HG02884 (cell line): ENCODE measurements around the gene RUNX2.

ENCODE experiments used
- ATAC-seq: cut with Tn5 transposase; IDR thresholded peaks from one replicate; pipeline ENCODE4 v1.9.1; 2021; ENCODE audit warnings: mild to moderate bottlenecking, moderate library complexity; ENCODE audit not compliant: unreplicated experiment

Gene RUNX2

GRCh38 chr6:45637056-45637455 is 308.9 kb downstream of the RUNX2 start:
- ATAC-seq, result no peak

- no peak for ATAC-seq
Measured at GRCh38 chr6:45637611-45638257, 309.6 kb downstream of the RUNX2 start.

GRCh38 chr6:45640081-45640491 is 312.0 kb downstream of the RUNX2 start:
- no peak for ATAC-seq

- ATAC-seq, result no peak
Measured at GRCh38 chr6:45640811-45641210, 312.7 kb downstream of the RUNX2 start.

GRCh38 chr6:45642331-45643125 is 314.4 kb downstream of the RUNX2 start:
- ATAC-seq, result no peak

GRCh38 chr6:45643126-45643525 is 315.0 kb downstream of the RUNX2 start:
- ATAC-seq, result no peak

- ATAC-seq, result no peak
Measured at GRCh38 chr6:45644720-45645119, 316.6 kb downstream of the RUNX2 start.

GRCh38 chr6:45645302-45645701 is 317.2 kb downstream of the RUNX2 start:
- ATAC-seq, result no peak

GRCh38 chr6:45647341-45648261 is 319.5 kb downstream of the RUNX2 start:
- ATAC-seq, result no peak

- no peak for ATAC-seq
Measured at GRCh38 chr6:45648262-45648620, 320.1 kb downstream of the RUNX2 start.

- ATAC-seq, result no peak
Measured at GRCh38 chr6:45650524-45651135, 322.5 kb downstream of the RUNX2 start.

GRCh38 chr6:45651301-45651700 is 323.2 kb downstream of the RUNX2 start:
- ATAC-seq, result no peak

- no peak for ATAC-seq
Measured at GRCh38 chr6:45652416-45652815, 324.3 kb downstream of the RUNX2 start.

- no peak for ATAC-seq
Measured at GRCh38 chr6:45653117-45653883, 325.2 kb downstream of the RUNX2 start.

GRCh38 chr6:45654673-45655072 is 326.5 kb downstream of the RUNX2 start:
- ATAC-seq, result no peak

- ATAC-seq, result no peak
Measured at GRCh38 chr6:45655745-45656476, 327.8 kb downstream of the RUNX2 start.

GRCh38 chr6:45657226-45657625 is 329.1 kb downstream of the RUNX2 start:
- ATAC-seq, result no peak

GRCh38 chr6:45658400-45658799 is 330.3 kb downstream of the RUNX2 start:
- ATAC-seq, result no peak

- no peak for ATAC-seq
Measured at GRCh38 chr6:45658958-45659357, 330.8 kb downstream of the RUNX2 start.

GRCh38 chr6:45661661-45662060 is 333.5 kb downstream of the RUNX2 start:
- ATAC-seq, result no peak
